Measurements from ENCODE around the gene GABRG3. TPM values are rescaled to one million over a fixed set of nuclear protein-coding genes. Genes with fewer than 3 reads are reported as not detected.

Gene GABRG3
- total and polyA plus RNA-seq, 2 experiments from 2014 or later = 0.10 to 1.4 TPM

DNA sequence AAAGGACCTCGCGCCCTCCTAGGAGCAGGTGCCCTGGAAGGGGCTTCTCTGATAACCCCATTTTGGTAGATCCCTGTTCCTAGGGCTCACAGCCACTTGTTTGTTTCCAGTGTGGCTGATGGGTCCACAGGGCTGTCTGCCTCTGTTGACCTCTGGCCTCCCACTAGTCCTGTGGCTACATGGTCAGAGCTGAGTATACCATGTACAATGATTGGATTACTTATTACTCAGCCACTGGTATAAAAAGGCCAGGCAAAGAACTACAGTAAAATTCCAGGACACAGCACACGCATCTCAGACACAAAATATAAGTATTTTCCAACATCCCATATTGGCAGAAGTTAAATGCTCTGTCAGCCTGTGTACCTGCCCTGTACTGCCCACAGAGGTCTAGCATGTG is 277.3 kb downstream of the GABRG3 start:
- Histone ChIP-seq H3K36me3 (ENCODE audit: insufficient read depth) (no peaks in the 10 kb centered on the region), H3K4me3 (no peak overlapping the region), H3K27ac (ENCODE audit: low read depth) (no peak overlapping the region), H3K4me1 (ENCODE audit: insufficient read depth) (no peaks in the 10 kb centered on the region), H2AFZ (no peak overlapping the region), H3K27me3 (ENCODE audit: insufficient read depth) (no peaks in the 10 kb centered on the region), H3K79me2 (replicated peaks; ENCODE audit: insufficient read depth) (no peaks in the 10 kb centered on the region), H3K9me2 (ENCODE audit: insufficient read depth) (no peaks in the 10 kb centered on the region), H4K20me1 (replicated peaks; ENCODE audit: insufficient read depth) (no peaks in the 10 kb centered on the region), H3F3A (replicated peaks; ENCODE audit: low read depth) (no peaks in the 10 kb centered on the region), H3K4me2 (no peak overlapping the region)
- H3K36me3 Mint-ChIP-seq (ENCODE audit: low read depth) = no peaks in the 10 kb centered on the region
- H3K4me1 Mint-ChIP-seq = peaks cover under 1% of the 10 kb centered on the region; the same call in 2 of the 3 replicates
- TF ChIP-seq STAT1 (IDR thresholded peaks at IDR 0.05; ENCODE audit: unreplicated experiment) (no peak), JUNB (IDR thresholded peaks at IDR 0.05; ENCODE audit: unreplicated experiment) (no peak), EZH2 (IDR thresholded peaks at IDR 0.05; ENCODE audit: low read depth, unreplicated experiment) (no peak)
- TF ChIP-seq, protein P1, sequence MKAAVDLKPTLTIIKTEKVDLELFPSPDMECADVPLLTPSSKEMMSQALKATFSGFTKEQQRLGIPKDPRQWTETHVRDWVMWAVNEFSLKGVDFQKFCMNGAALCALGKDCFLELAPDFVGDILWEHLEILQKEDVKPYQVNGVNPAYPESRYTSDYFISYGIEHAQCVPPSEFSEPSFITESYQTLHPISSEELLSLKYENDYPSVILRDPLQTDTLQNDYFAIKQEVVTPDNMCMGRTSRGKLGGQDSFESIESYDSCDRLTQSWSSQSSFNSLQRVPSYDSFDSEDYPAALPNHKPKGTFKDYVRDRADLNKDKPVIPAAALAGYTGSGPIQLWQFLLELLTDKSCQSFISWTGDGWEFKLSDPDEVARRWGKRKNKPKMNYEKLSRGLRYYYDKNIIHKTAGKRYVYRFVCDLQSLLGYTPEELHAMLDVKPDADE (IDR thresholded peaks at IDR 0.05) = no peak
- TF ChIP-seq, protein P2, sequence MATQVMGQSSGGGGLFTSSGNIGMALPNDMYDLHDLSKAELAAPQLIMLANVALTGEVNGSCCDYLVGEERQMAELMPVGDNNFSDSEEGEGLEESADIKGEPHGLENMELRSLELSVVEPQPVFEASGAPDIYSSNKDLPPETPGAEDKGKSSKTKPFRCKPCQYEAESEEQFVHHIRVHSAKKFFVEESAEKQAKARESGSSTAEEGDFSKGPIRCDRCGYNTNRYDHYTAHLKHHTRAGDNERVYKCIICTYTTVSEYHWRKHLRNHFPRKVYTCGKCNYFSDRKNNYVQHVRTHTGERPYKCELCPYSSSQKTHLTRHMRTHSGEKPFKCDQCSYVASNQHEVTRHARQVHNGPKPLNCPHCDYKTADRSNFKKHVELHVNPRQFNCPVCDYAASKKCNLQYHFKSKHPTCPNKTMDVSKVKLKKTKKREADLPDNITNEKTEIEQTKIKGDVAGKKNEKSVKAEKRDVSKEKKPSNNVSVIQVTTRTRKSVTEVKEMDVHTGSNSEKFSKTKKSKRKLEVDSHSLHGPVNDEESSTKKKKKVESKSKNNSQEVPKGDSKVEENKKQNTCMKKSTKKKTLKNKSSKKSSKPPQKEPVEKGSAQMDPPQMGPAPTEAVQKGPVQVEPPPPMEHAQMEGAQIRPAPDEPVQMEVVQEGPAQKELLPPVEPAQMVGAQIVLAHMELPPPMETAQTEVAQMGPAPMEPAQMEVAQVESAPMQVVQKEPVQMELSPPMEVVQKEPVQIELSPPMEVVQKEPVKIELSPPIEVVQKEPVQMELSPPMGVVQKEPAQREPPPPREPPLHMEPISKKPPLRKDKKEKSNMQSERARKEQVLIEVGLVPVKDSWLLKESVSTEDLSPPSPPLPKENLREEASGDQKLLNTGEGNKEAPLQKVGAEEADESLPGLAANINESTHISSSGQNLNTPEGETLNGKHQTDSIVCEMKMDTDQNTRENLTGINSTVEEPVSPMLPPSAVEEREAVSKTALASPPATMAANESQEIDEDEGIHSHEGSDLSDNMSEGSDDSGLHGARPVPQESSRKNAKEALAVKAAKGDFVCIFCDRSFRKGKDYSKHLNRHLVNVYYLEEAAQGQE (IDR thresholded peaks at IDR 0.05; ENCODE audit: unreplicated experiment) = no peak
- H3K27me3 Mint-ChIP-seq (ENCODE audit: insufficient read depth, low read depth, poor library complexity) = peaks cover 2% of the 10 kb centered on the region
- H3K27ac Mint-ChIP-seq = no peak overlapping the region
- DNase-seq (ENCODE audit: low spot score) (no peak), ATAC-seq (no peak)
- H3K4me3 Mint-ChIP-seq = no peak overlapping the region
- no peaks in the 10 kb centered on the region for H3K9me3 Mint-ChIP-seq

DNA sequence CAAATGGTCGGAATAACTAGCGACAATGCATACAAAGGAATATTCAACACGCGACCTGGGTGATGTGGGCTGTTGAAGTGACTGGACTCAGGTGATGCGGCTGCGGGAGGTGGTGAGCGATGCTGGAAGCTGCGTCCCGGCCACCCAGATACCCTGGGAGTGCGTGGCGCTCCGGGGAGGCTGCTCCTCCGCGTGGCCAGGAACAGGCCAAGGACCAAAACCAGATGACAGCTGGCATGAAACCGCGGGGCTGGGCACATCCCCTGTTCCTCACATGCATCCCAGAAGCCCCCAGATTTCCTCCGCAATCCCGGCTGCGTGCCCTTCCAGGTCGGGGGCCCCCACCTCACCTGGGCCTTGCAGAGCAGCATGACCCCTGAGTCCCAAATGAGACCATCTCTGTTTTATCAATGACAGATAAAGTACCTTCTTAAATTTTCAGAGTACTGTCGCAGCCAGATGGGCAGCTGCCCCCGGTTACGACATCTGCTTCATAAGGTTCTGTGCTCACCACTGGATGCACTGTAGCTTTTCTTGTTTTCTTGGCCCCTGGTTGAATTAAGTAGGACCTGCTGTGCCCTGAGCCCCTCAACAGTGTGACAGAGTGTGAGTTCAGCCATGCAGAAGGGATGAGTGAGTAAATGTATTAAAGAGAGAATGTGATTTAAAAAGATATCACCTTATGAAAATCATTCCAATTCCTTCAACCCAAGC is 278.2 kb downstream of the GABRG3 start:
- no peak overlapping the region for H3K27ac ChIP-seq (ENCODE audit: low read depth)
- H3K4me3 ChIP-seq = no peak overlapping the region

More for the DNA sequence above, 278.2 kb downstream of the GABRG3 start:
- ATAC-seq (no peak), DNase-seq (ENCODE audit: low spot score) (no peak)
- H3K4me3 Mint-ChIP-seq = no peak overlapping the region
- H3K9me3 Mint-ChIP-seq = no peaks in the 10 kb centered on the region
- H3F3A ChIP-seq (replicated peaks; ENCODE audit: low read depth) = no peaks in the 10 kb centered on the region
- no peak overlapping the region for H3K4me2 ChIP-seq
- no peak overlapping the region for H2AFZ ChIP-seq
- no peak overlapping the region for H3K27ac Mint-ChIP-seq
- no peaks in the 10 kb centered on the region for H3K36me3 ChIP-seq (ENCODE audit: insufficient read depth)
- no peaks in the 10 kb centered on the region for H3K79me2 ChIP-seq (replicated peaks; ENCODE audit: insufficient read depth)
- no peaks in the 10 kb centered on the region for H3K27me3 ChIP-seq (ENCODE audit: insufficient read depth)
- H4K20me1 ChIP-seq (replicated peaks; ENCODE audit: insufficient read depth) = no peaks in the 10 kb centered on the region
- peaks cover 2% of the 10 kb centered on the region for H3K27me3 Mint-ChIP-seq (ENCODE audit: insufficient read depth, low read depth, poor library complexity)
- H3K9me2 ChIP-seq (ENCODE audit: insufficient read depth) = no peaks in the 10 kb centered on the region
- H3K4me1 ChIP-seq (ENCODE audit: insufficient read depth) = no peaks in the 10 kb centered on the region
- TF ChIP-seq JUNB (IDR thresholded peaks at IDR 0.05; ENCODE audit: unreplicated experiment) (no peak), EZH2phosphoT487 (IDR thresholded peaks at IDR 0.05; ENCODE audit: unreplicated experiment) (no peak), EZH2 (IDR thresholded peaks at IDR 0.05; ENCODE audit: low read depth, unreplicated experiment) (no peak), POLR2AphosphoS5 (IDR thresholded peaks at IDR 0.05; ENCODE audit: low read depth) (no peak), STAT1 (IDR thresholded peaks at IDR 0.05; ENCODE audit: unreplicated experiment) (no peak)
- TF ChIP-seq, protein P3, sequence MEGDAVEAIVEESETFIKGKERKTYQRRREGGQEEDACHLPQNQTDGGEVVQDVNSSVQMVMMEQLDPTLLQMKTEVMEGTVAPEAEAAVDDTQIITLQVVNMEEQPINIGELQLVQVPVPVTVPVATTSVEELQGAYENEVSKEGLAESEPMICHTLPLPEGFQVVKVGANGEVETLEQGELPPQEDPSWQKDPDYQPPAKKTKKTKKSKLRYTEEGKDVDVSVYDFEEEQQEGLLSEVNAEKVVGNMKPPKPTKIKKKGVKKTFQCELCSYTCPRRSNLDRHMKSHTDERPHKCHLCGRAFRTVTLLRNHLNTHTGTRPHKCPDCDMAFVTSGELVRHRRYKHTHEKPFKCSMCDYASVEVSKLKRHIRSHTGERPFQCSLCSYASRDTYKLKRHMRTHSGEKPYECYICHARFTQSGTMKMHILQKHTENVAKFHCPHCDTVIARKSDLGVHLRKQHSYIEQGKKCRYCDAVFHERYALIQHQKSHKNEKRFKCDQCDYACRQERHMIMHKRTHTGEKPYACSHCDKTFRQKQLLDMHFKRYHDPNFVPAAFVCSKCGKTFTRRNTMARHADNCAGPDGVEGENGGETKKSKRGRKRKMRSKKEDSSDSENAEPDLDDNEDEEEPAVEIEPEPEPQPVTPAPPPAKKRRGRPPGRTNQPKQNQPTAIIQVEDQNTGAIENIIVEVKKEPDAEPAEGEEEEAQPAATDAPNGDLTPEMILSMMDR (conservative IDR thresholded peaks at IDR 0.05; ENCODE audit: low read depth in 2 of 2) = no peak
- TF ChIP-seq, protein P2 (IDR thresholded peaks at IDR 0.05; ENCODE audit: unreplicated experiment) = no peak
- H3K4me1 Mint-ChIP-seq = peaks cover 5% of the 10 kb centered on the region
- H3K36me3 Mint-ChIP-seq (ENCODE audit: low read depth) = no peaks in the 10 kb centered on the region

Measured in GM23338 (cell line).